NCI-H128 (cell line): Measurements from ENCODE around the gene C14orf119.

Experiments
- DNase-seq: peaks from one replicate; lab custom pipeline; 2025; ENCODE audit not compliant: unreplicated experiment; lab: John Stamatoyannopoulos, UW

C14orf119 gene

DNA sequence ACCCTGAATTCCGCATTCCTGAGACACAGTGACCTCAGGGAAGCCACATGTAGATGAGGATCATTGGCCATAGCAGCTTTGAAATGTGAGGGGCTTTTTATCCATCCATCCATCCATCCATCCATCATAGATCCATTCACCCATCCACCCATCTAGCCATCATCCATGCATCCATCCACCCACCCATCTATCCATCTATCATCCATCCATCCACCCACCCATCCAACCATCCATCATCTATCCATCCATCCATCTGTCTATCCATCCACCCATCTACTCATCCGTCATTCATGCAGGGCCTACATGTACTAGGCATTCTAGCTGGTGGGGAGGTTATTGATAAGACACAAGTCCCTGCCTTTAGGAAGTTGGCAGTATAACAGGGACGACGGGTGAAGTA is 51.7 kb downstream of the C14orf119 start:
- DNase-seq: no peak

DNA sequence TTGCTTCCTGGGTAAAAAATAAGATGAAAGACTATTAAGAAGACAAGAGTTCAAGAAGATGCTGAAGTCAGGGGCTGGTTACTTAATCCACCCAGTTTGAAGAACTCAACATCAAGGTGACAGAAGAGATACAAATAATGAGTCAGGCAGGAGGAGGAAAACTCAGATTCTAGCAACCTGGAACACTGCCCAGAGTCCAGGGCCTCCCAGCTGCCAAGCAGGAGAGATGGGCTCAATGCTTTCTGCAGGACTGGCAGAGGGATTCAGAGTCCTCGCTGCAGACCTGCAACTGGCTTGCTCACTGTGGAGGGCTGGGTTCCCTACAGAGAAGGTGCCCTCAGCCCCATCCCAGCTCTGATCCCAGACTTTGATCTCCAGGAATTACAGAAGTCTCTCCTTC is 52.4 kb downstream of the C14orf119 start:
- DNase-seq: no peak

DNA sequence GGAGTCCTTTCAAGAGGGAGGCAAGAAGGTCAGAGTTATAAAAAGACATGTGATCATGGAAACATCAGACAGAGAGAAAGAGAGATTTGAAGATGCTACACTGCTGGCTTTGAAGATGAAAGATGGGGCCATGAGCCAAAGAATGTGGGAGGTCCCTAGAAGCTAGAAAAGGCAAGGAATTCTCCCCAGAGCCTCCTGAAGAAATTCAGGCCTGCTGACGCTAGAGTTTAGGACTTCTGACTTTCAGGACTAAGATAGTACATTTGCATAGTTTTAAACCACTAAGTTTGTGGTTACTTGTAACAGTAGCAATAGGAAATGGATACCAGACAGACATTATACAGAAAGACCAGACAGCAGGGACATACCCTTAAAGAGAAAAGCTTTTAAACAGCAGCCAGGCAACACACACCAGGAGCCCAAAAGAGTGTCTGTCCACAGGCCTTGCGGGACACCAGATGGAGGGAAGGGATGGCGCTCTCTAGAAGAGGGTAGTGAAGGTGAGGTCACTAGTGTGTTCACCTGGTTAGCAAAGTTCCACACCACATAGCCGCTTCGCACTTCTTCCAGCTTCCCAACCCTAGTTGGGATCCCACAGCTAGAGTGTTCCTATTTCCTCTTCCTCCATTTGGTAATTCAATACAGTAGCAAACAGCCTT is 53.4 kb downstream of the C14orf119 start:
- DNase-seq: no peak

DNA sequence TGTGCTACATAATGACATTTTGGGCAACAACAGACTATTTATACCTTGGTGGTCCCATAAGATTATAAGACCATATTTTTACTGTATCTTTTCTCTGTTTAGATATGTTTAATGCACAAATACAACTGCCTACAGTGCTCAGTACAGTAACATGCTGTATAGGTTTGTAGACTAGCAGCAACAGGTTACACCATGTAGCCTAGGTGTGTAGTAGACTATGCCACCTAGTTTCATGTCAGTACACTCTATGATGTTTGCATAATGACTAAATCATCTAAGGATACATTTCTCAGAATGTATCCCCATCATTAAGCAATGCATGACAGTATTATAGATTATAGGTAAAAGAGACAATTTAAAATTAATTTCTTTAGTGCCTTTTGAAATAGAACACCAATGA is 54.4 kb downstream of the C14orf119 start:
- DNase-seq: no peak
